BLaER1 (cell line): Measurements from ENCODE around the gene NACC1.
"Not testable (repeated sequence)": the region's sequence is repeated elsewhere in the genome, so short reads cannot be mapped to it uniquely, and the experiment has no call there.

Experiments
- H3K27ac ChIP-seq: shearing (Covaris generic); formaldehyde crosslinking; 2 replicates; pipeline ENCODE4 v1.8.1; 2022
- H3K27me3 ChIP-seq: shearing (Covaris generic); formaldehyde crosslinking; 2 replicates; pipeline ENCODE4 v1.8.1; 2022
- H3K36me3 ChIP-seq: shearing (Covaris generic); formaldehyde crosslinking; 2 replicates; pipeline ENCODE4 v1.8.1; 2022
- H3K4me1 ChIP-seq: shearing (Covaris generic); formaldehyde crosslinking; 2 replicates; pipeline ENCODE4 v1.8.1; 2022
- H3K4me2 ChIP-seq: shearing (Covaris generic); formaldehyde crosslinking; 2 replicates; pipeline ENCODE4 v1.8.1; 2022
- H3K4me3 ChIP-seq: shearing (Covaris generic); formaldehyde crosslinking; 2 replicates; pipeline ENCODE4 v1.8.1; 2022
- H3K9ac ChIP-seq: shearing (Covaris generic); formaldehyde crosslinking; 2 replicates; pipeline ENCODE4 v1.8.1; 2022
- H3K9me3 ChIP-seq: shearing (Covaris generic); formaldehyde crosslinking; 2 replicates; pipeline ENCODE4 v1.8.1; 2022
- H4K20me1 ChIP-seq: shearing (Covaris generic); formaldehyde crosslinking; 2 replicates; pipeline ENCODE4 v1.8.1; 2022
- Cebpa-rat ChIP-seq: shearing (Covaris generic); IDR thresholded peaks from 2 replicates; pipeline ENCODE4 v1.8.1; 2022

Gene NACC1

DNA sequence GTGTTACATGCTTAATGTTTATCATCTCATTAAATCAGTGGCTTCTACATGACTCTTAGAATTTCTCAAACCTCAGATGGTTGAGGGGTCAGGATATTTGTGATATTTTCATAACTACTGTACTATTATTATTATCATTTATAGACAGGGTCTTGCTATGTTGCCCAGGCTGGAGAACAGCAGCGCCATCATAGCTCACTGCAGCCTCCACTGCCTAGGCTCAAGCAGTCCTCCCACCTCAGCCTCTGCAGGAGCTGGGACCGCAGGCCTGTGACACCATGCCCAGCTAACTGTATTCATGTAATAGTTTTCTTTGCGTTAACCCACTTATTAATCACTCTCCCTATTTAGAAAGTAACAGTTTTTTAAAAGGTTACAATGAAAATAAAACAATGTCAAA lies 41.6 kb downstream of the NACC1 start:
- H3K9ac ChIP-seq: no peak overlapping the region
- H3K27ac ChIP-seq: no peak overlapping the region
- H3K4me1 ChIP-seq: peaks cover 91% of the 10 kb centered on the region
- peaks cover 7% of the 10 kb centered on the region for H4K20me1 ChIP-seq
- no peak for TF ChIP-seq Cebpa-rat
- H3K4me3 ChIP-seq: no peak overlapping the region
- no peaks in the 10 kb centered on the region for H3K27me3 ChIP-seq
- H3K4me2 ChIP-seq: no peak overlapping the region
- no peaks in the 10 kb centered on the region for H3K36me3 ChIP-seq
- no peaks in the 10 kb centered on the region for H3K9me3 ChIP-seq

DNA sequence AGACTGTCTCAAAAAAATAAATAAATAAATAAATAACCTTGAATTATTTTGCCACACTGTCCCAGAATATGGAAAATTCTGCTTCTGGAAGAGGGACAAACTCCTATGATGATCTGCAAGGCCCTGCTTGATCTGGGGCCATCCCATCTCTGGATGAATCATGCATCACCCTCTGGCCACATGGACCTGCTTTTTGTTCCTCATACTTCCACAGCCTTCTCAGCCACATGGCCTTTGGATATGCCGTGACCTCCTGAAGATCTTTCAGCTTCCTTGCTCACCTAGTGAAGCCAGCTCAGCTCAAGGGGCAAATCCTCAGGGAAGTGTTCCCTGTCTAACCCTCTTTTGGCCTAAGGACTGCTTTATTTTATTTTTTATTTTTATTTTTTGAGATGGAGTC lies 42.5 kb downstream of the NACC1 start:
- Histone ChIP-seq H3K9me3 (no peaks in the 10 kb centered on the region), H3K4me2 (peak overlapping the region; percentile 93), H3K4me3 (no peak overlapping the region), H3K9ac (no peak overlapping the region; the same call in 1 of the 2 replicates), H3K27me3 (no peaks in the 10 kb centered on the region), H3K36me3 (no peaks in the 10 kb centered on the region), H3K27ac (peak overlapping the region; percentile 56), H4K20me1 (no peaks in the 10 kb centered on the region), H3K4me1 (peaks cover 93% of the 10 kb centered on the region)
- no peak for TF ChIP-seq Cebpa-rat

DNA sequence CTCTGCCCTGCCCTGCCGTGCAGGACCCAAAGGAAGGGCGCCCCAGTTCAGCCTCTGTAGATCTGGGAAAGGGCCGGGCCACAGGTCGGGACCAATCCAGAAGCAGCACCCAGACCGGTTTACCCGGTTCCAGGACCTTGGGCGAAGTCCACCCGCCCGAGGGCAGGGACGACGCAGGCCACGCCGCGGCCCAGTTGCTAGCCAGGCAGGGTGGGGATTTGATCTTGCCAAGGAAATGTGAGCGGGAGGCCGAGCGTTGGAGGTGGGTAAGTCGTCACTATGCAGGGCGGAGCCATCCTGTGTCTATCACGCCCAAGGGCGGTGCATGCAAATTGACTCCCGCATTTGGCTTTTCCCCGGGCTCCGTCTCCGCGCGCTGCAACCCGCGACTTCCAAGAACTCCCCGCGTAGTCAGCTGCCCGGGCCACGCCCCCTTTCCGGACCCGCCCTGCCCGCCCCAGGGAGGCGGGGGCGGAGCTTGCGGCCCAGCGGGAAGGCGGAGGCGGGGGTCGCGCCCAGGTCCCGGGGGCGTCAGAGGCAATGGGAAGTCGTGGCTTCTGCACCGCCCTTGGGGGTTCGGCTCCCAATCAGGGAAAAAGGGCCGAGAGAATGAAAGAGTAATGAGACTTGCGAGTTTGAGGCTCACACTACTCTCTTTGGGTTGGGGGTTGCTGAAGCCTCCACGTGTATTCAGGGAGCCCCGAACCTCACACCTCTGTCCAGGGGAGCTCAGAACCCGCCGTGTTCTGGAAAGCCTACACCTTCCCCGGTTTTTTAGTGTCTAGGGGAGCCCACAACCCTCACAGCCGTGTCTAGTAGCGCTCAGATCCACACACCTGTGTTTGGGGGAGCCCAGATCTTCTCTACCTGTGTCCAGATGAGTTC lies 44.9 kb downstream of the NACC1 start:
- H3K4me3 ChIP-seq: peak overlapping the region; percentile 62
- TF ChIP-seq Cebpa-rat: no peak
- H3K9me3 ChIP-seq: no peaks in the 10 kb centered on the region
- peak overlapping the region; percentile 98 for H3K27ac ChIP-seq
- H3K27me3 ChIP-seq: no peaks in the 10 kb centered on the region
- H3K9ac ChIP-seq: peak overlapping the region; percentile 85
- peaks cover 96% of the 10 kb centered on the region for H3K4me1 ChIP-seq
- peak overlapping the region; percentile 93 for H3K4me2 ChIP-seq
- no peaks in the 10 kb centered on the region for H4K20me1 ChIP-seq
- H3K36me3 ChIP-seq: no peaks in the 10 kb centered on the region

- Histone ChIP-seq H3K27ac (peak overlapping the region; percentile 98), H4K20me1 (no peaks in the 10 kb centered on the region), H3K27me3 (no peaks in the 10 kb centered on the region), H3K4me3 (peak overlapping the region; percentile 62), H3K9ac (peak overlapping the region; percentile 85), H3K9me3 (no peaks in the 10 kb centered on the region), H3K4me1 (peaks cover 96% of the 10 kb centered on the region), H3K4me2 (peak overlapping the region; percentile 93), H3K36me3 (no peaks in the 10 kb centered on the region)
- TF ChIP-seq Cebpa-rat: no peak
These were observed 45.7 kb downstream of the NACC1 start for GRCh38 chr19:13163609-13164342.

DNA sequence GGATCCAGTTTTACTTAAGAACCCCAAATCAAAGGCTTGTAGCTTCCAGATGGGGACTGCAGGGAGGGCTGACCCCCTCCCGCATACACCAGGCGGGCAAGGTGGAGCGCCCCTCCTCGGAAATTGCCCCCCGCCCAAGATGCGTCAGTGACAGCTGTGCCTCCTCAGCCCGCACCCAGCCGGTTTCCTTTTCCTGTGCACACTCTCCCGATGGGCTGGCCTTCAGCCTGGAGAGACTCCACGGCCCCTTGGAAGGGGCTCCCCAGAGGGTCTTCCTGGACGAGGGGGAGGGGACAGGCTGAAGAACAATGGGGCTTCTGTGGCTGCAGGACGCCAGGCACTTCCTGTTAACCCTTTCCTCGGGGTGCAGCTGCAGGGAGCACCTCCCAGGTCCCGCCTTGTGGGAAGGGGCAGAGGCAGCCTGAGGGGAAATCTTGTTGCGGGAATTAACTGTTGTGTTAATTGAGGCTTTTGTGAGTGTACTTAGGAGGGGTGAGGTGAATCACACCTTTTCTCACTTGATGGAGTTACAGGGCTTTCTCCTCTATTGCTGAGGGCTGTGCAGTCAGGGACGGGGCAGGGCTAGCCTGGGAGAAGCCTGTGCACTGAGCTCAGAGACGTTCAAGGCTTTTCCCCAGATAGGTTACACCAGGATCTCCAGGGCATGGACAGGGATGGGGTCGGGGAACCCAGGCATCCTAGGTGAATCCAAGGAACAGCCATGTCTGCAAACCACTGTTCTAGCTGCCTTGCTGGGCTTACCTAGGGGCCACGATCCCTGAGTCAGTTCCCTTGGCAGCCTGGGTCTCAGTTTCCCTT lies 46.5 kb downstream of the NACC1 start:
- H3K4me2 ChIP-seq: peak overlapping the region; percentile 93
- no peaks in the 10 kb centered on the region for H3K9me3 ChIP-seq
- peak overlapping the region; percentile 62 for H3K4me3 ChIP-seq
- H3K36me3 ChIP-seq: no peaks in the 10 kb centered on the region
- peak overlapping the region; percentile 98 for H3K27ac ChIP-seq
- no peak for TF ChIP-seq Cebpa-rat
- no peaks in the 10 kb centered on the region for H3K27me3 ChIP-seq
- peak overlapping the region; percentile 85 for H3K9ac ChIP-seq
- H3K4me1 ChIP-seq: peaks cover 96% of the 10 kb centered on the region
- H4K20me1 ChIP-seq: no peaks in the 10 kb centered on the region

DNA sequence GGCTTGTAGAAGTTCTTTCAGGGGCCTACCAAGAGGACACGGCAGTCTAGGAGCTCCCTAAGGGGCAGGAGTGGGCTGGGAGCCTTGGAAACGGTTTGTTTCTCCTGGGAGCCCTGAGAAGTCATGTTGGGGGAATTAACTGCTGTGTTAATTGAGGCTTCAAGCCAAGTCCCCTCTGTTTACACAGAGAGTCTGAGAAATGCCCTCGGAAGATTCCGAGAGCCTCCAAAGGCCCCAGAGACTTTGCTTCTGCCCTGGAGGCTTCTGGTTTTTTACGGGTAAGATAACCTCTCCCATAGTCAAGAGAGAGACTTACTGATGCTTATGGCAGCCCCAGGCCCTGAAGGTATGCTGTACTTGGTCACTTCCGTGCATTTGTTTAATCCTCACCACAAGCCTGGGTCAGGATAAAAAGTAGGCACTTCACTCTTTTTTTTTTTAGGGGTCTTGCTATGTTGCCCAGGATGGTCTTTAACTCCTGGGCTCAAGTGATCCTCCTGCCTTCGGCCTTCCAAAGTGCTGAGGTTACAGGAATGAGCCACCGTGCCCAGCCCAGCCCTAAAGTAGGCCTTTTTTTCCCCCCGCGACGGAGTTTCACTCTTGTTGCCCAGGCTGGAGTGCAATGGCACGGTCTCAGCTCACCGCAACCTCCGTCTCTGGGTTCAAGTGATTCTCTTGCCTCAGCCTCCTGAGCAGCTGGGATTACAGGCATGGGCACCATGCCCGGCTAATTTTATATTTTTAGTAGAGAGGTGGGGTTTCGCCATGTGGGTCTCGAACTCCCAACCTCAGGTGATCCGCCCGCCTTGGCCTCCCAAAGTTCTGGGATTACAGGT lies 47.3 kb downstream of the NACC1 start:
- peak overlapping the region; percentile 98 for H3K27ac ChIP-seq
- H4K20me1 ChIP-seq: no peaks in the 10 kb centered on the region
- no peaks in the 10 kb centered on the region for H3K9me3 ChIP-seq
- peak overlapping the region; percentile 93 for H3K4me2 ChIP-seq
- H3K27me3 ChIP-seq: no peaks in the 10 kb centered on the region
- no peaks in the 10 kb centered on the region for H3K36me3 ChIP-seq
- H3K4me1 ChIP-seq: peaks cover 96% of the 10 kb centered on the region
- no peak for TF ChIP-seq Cebpa-rat
- H3K4me3 ChIP-seq: peak overlapping the region; percentile 62
- peak overlapping the region; percentile 85 for H3K9ac ChIP-seq

- not testable (repeated sequence) for H3K27me3 ChIP-seq, H3K9me3 ChIP-seq, H3K4me3 ChIP-seq, H3K36me3 ChIP-seq, H4K20me1 ChIP-seq
- H3K27ac ChIP-seq: peak overlapping the region; percentile 98
- H3K4me1 ChIP-seq: peaks cover 96% of the 10 kb centered on the region
- peak overlapping the region; percentile 85; the same call in 1 of the 2 replicates for H3K9ac ChIP-seq
- H3K4me2 ChIP-seq: peak overlapping the region; percentile 93
These were observed 48.1 kb downstream of the NACC1 start for GRCh38 chr19:13166151-13166550.

DNA sequence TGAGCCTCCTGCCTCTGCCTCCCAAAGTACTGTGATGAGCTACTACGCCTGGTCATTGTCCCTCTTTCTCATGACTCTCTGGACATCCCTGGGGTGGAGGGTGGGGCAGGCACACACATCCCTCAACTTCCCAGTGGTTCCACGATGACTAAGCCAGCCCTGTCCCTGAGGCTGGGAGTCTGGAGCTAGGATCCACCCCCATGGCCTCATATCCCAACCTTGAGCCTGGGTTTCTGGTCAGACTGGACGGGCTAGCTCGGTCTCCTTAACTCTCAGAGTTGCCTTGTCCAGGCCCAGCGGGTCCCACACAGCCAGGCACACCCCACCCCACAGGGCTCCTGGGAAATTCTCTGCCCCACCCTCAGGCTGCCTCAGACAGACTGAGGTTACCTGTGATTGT lies 51.7 kb downstream of the NACC1 start:
- TF ChIP-seq Cebpa-rat: no peak
- Histone ChIP-seq H3K27ac (peak overlapping the region; percentile 98), H3K9ac (no peak overlapping the region), H3K4me3 (no peak overlapping the region), H3K4me1 (peaks cover 100% of the 10 kb centered on the region), H3K27me3 (no peaks in the 10 kb centered on the region), H4K20me1 (no peaks in the 10 kb centered on the region), H3K36me3 (no peaks in the 10 kb centered on the region), H3K9me3 (no peaks in the 10 kb centered on the region), H3K4me2 (peak overlapping the region; percentile 93)

- no peak overlapping the region for H3K9ac ChIP-seq
- TF ChIP-seq Cebpa-rat: no peak
These were observed 53.1 kb downstream of the NACC1 start for GRCh38 chr19:13171146-13171545.

More at GRCh38 chr19:13171146-13171545, 53.1 kb downstream of the NACC1 start:
- H3K27me3 ChIP-seq: no peaks in the 10 kb centered on the region
- H3K4me3 ChIP-seq: no peak overlapping the region
- H3K9me3 ChIP-seq: no peaks in the 10 kb centered on the region
- H3K36me3 ChIP-seq: no peaks in the 10 kb centered on the region
- H3K4me1 ChIP-seq: peaks cover 98% of the 10 kb centered on the region
- H3K4me2 ChIP-seq: peak overlapping the region; percentile 93
- H4K20me1 ChIP-seq: no peaks in the 10 kb centered on the region
- H3K27ac ChIP-seq: 0 out of 2 replicates have a peak overlapping the region, but pooled peaks have one; percentile 98
